Transverse colon (tissue), 4 donors: ENCODE results near the gene OR51L1. TPM values are rescaled to one million over a fixed set of nuclear protein-coding genes. Genes with fewer than 3 reads are reported as not detected.

Source experiments
- DNase-seq: peaks from one replicate; pipeline ENCODE4 v3.0.0-alpha.2; 2019
- H3K27ac ChIP-seq, 4 donors: fragments of 200-600 bp; sonication (generic); 2 replicates each; pipeline ENCODE4 v1.5.1; 2016 to 2018; ENCODE audit warnings: inconsistent platforms in 4 of 4
- H3K27me3 ChIP-seq: fragments of 200-600 bp; sonication (generic); 2 replicates; pipeline ENCODE4 v1.5.1; 2017; ENCODE audit warnings: inconsistent platforms
- H3K36me3 ChIP-seq, 4 donors: fragments of 200-600 bp; sonication (generic); 2 replicates each; pipeline ENCODE4 v1.5.1; 2017 to 2019; ENCODE audit warnings: inconsistent platforms in 4 of 4
- H3K4me1 ChIP-seq, 4 donors: fragments of 200-600 bp; sonication (generic); 2 replicates each; pipeline ENCODE4 v1.5.1; 2017 to 2020; ENCODE audit warnings: inconsistent platforms in 4 of 4
- H3K4me3 ChIP-seq, 4 donors: fragments of 200-600 bp; sonication (generic); 1 replicate in 1 of 4; 2 replicates in 3 of 4; pipeline versions ENCODE4 v1.5.1 to v1.6.1; 2017 to 2019; ENCODE audit warnings: inconsistent platforms in 4 of 4
- H3K9me3 ChIP-seq, 2 donors: fragments of 200-600 bp; sonication (generic); 2 replicates each; pipeline ENCODE4 v1.5.1; 2017 to 2019; ENCODE audit warnings: inconsistent platforms in 2 of 2
- CTCF ChIP-seq, 5 experiments: fragments of 200-600 bp in 3 of 5; fragments of 450-650 bp in 2 of 5; sonication (generic) in 3 of 5; IDR thresholded peaks; 1 replicate in 2 of 5; 2 replicates in 3 of 5; pipeline ENCODE4 v1.5.1; 2016 to 2017; ENCODE audit warnings: antibody characterized with exemption in 5 of 5, inconsistent platforms in 3 of 5, mild to moderate bottlenecking in 2 of 5, moderate library complexity in 1 of 5
- EP300 ChIP-seq: sonication (generic); formaldehyde crosslinking; IDR thresholded peaks from one replicate; pipeline ENCODE4 v1.6.1; 2017; ENCODE audit warnings: antibody characterized with exemption, low read depth
- POLR2A ChIP-seq: fragments of 450-650 bp; IDR thresholded peaks from one replicate; pipeline ENCODE4 v1.6.1; 2016; ENCODE audit warnings: antibody characterized with exemption, mild to moderate bottlenecking, moderate library complexity
- POLR2AphosphoS5 ChIP-seq, 3 donors: sonication (generic); formaldehyde crosslinking; IDR thresholded peaks; one replicate each; pipeline ENCODE4 v1.6.1; 2016; ENCODE audit warnings: antibody characterized with exemption in 3 of 3
- WGBS, 2 donors: methylation state at CpG; one replicate each; pipeline ENCODE4 v1.1.5; 2018; ENCODE audit warnings: low coverage in 1 of 2; 5-methylcytosine and 5-hydroxymethylcytosine counted together
- in situ Hi-C, 4 donors: fragments of 200-750 bp; cut with MboI; loops; one replicate each; pipeline versions ENCODE4 v1.15.0 to v1.15.1; 2017; ENCODE audit warnings: low sequenced_read_pairs in 3 of 4, low pct_ligation_motif_present in 1 of 4, low pct_unique_long_range_greater_than_20kb in 1 of 4
- intact Hi-C: fragments of 100-400 bp; cut with DNase I; formaldehyde crosslinking; loops from one replicate; pipeline ENCODE4 v1.15.1; 2023; ENCODE audit warnings: low total_unique reads
- total RNA-seq, 4 donors: library from RNA; depleted of rRNA; stranded (reverse); fragments of >200 nt; gene quantifications; one replicate each; pipeline ENCODE4 v1.1.0, GENCODE V29; 2016

The OR51L1 gene
- total RNA-seq, 4 donors from 2014 or later, result not detected

GRCh38 chr11:5007561-5007960 lies 12.9 kb downstream of the OR51L1 start:
- in situ Hi-C loops, result loop anchor here (10.0 to 25.0 kb wide), 4 partner anchors 95 to 820 kb away; partner anchors contain the start of genes OR51D1 (in 4 of the 4), OR51E1 (in 3 of the 4), OR51A7 (in 1 of the 4) and OR51G1 (in 1 of the 4)
- intact Hi-C loops, result loop anchor here (10.0 kb wide), 1 partner anchor 383 kb away; no protein-coding TSS in a partner anchor
- H3K27me3 ChIP-seq, result no peaks in the 10 kb centered on the region
- H3K27ac ChIP-seq, result no peak overlapping the region
- H3K4me1 ChIP-seq, result no peaks in the 10 kb centered on the region
- H3K4me3 ChIP-seq, result no peak overlapping the region
- H3K36me3 ChIP-seq, result no peaks in the 10 kb centered on the region
- WGBS, 2 donors, result 0 to 22% methylated on average over 2 of the region's 2 CpGs
- no peak for TF ChIP-seq CTCF (IDR thresholded peaks at IDR 0.05)
- no peak for TF ChIP-seq POLR2A
- no peak for TF ChIP-seq POLR2AphosphoS5 (IDR thresholded peaks at IDR 0.05)
- TF ChIP-seq EP300, result no peak
- no peaks in the 10 kb centered on the region for H3K9me3 ChIP-seq
- DNase-seq, result no peak

- in situ Hi-C loops (loop anchor here in 3 of 4 donors (25.0 kb wide), 3 partner anchors 99 to 824 kb away; partner anchors contain the start of genes OR51D1 (in 3 of the 3), OR51E1 (in 3 of the 3), OR51A7 (in 1 of the 3) and OR51G1 (in 1 of the 3)), intact Hi-C loops (no loop called here)
- H3K9me3 ChIP-seq, result no peaks in the 10 kb centered on the region
- H3K4me3 ChIP-seq, result no peak overlapping the region
- no peak overlapping the region for H3K27ac ChIP-seq
- H3K36me3 ChIP-seq, result no peaks in the 10 kb centered on the region
- TF ChIP-seq POLR2AphosphoS5 (IDR thresholded peaks at IDR 0.05) (no peak), CTCF (IDR thresholded peaks at IDR 0.05) (no peak), POLR2A (no peak), EP300 (no peak)
- H3K4me1 ChIP-seq, result no peaks in the 10 kb centered on the region
- DNase-seq, result no peak
- no peaks in the 10 kb centered on the region for H3K27me3 ChIP-seq
- WGBS, 2 donors, result 72 to 73% methylated on average over 8 of the region's 8 CpGs
Measured at GRCh38 chr11:5011254-5011653, 16.6 kb downstream of the OR51L1 start.

GRCh38 chr11:5013012-5013411 lies 18.4 kb downstream of the OR51L1 start:
- TF ChIP-seq EP300 (no peak), CTCF (IDR thresholded peaks at IDR 0.05) (no peak), POLR2AphosphoS5 (IDR thresholded peaks at IDR 0.05) (no peak), POLR2A (no peak)
- no peaks in the 10 kb centered on the region for H3K27me3 ChIP-seq
- intact Hi-C loops (no loop called here), in situ Hi-C loops (loop anchor here in 3 of 4 donors (25.0 kb wide), 3 partner anchors 101 to 826 kb away; partner anchors contain the start of genes OR51D1 (in 3 of the 3), OR51E1 (in 3 of the 3), OR51A7 (in 1 of the 3) and OR51G1 (in 1 of the 3))
- H3K4me1 ChIP-seq, result no peaks in the 10 kb centered on the region
- H3K4me3 ChIP-seq, result no peak overlapping the region
- no peaks in the 10 kb centered on the region for H3K9me3 ChIP-seq
- WGBS, 2 donors, result 77 to 83% methylated on average over 1 of the region's 1 CpG
- DNase-seq, result no peak
- H3K36me3 ChIP-seq, result no peaks in the 10 kb centered on the region
- H3K27ac ChIP-seq, result no peak overlapping the region

GRCh38 chr11:5021996-5022395 lies 27.3 kb downstream of the OR51L1 start:
- Histone ChIP-seq H3K36me3 (no peaks in the 10 kb centered on the region), H3K27ac (no peak overlapping the region), H3K4me3 (no peak overlapping the region), H3K27me3 (no peaks in the 10 kb centered on the region), H3K9me3 (peaks cover 0 to 2% of the 10 kb centered on the region in 2 donors), H3K4me1 (no peaks in the 10 kb centered on the region)
- TF ChIP-seq POLR2AphosphoS5 (IDR thresholded peaks at IDR 0.05), result no peak
- TF ChIP-seq POLR2A, result no peak
- TF ChIP-seq CTCF (IDR thresholded peaks at IDR 0.05), result no peak
- no peak for TF ChIP-seq EP300
- DNase-seq, result no peak
- in situ Hi-C loops, result loop anchor here in 3 of 4 donors (25.0 kb wide), 3 partner anchors 110 to 835 kb away; partner anchors contain the start of genes OR51D1 (in 3 of the 3), OR51E1 (in 3 of the 3), OR51A7 (in 1 of the 3) and OR51G1 (in 1 of the 3)
- 91 to 100% methylated on average over 1 to 2 of the region's 2 CpGs for WGBS, 2 donors
- intact Hi-C loops, result no loop called here
